ENCODE measurements around the gene PHTF2.
A peak's percentile ranks its signal among the peaks of the same experiment; 100 is the strongest.
"Not testable (repeated sequence)": the region's sequence is repeated elsewhere in the genome, so short reads cannot be mapped to it uniquely, and the experiment has no call there.

PHTF2 gene

GRCh38 chr7:77989981-77990566 is 191.5 kb downstream of the PHTF2 start:
- peak; percentile 7 for DNase-seq (ENCODE audit: low read depth)

GRCh38 chr7:77991656-77992055 is 193.1 kb downstream of the PHTF2 start:
- DNase-seq (ENCODE audit: low read depth), result no peak

- DNase-seq (ENCODE audit: low read depth), result no peak
Measured at GRCh38 chr7:77993838-77994237, 195.3 kb downstream of the PHTF2 start.

- peak; percentile 9 for DNase-seq (ENCODE audit: low read depth)
Measured at GRCh38 chr7:77995717-77996116, 197.1 kb downstream of the PHTF2 start.

GRCh38 chr7:77999168-77999567 is 200.6 kb downstream of the PHTF2 start:
- not testable (repeated sequence) for DNase-seq (ENCODE audit: low read depth)

GRCh38 chr7:78002021-78002420 is 203.4 kb downstream of the PHTF2 start:
- no peak for DNase-seq (ENCODE audit: low read depth)

- no peak for DNase-seq (ENCODE audit: low read depth)
Measured at GRCh38 chr7:78002715-78003114, 204.1 kb downstream of the PHTF2 start.

- no peak for DNase-seq (ENCODE audit: low read depth)
Measured at GRCh38 chr7:78006063-78006755, 207.6 kb downstream of the PHTF2 start.
